K562 (cell line): ENCODE data around the gene AGK. TPM values are rescaled to one million over a fixed set of nuclear protein-coding genes. Genes with fewer than 3 reads are reported as not detected.
A peak's percentile ranks its signal among the peaks of the same experiment; 100 is the strongest.

Experiments
- ARNT ChIP-seq, 2 experiments: fragments of 450-650 bp; IDR thresholded peaks; 2 replicates each; pipeline ENCODE4 v1.6.1; 2016; ENCODE audit warnings: mild to moderate bottlenecking in 1 of 2
- ATF1 ChIP-seq, 2 experiments: fragments of 450-650 bp in 1 of 2; IDR thresholded peaks; 2 replicates each; pipeline ENCODE4 v1.6.1; 2016; ENCODE audit warnings: missing compliant biosample characterization in 1 of 2, missing genetic modification characterization in 1 of 2
- ATF6 ChIP-seq: sonication (generic); formaldehyde crosslinking; IDR thresholded peaks from 2 replicates; pipeline ENCODE4 v1.4.0; 2020; ENCODE audit warnings: mild to moderate bottlenecking, missing genetic modification reagents
- CBFA2T3 ChIP-seq: fragments of 450-650 bp; IDR thresholded peaks from 2 replicates; pipeline ENCODE4 v1.6.1; 2017
- CTCF ChIP-seq, 3 experiments: IDR thresholded peaks in 2 of 3; conservative IDR thresholded peaks in 1 of 3; 2 replicates each; pipeline ENCODE4 v1.5.1; 2011 to 2012; ENCODE audit warnings: low read length in 3 of 3, mild to moderate bottlenecking in 3 of 3, control low read depth in 2 of 3, improper control_type of control experiment in 1 of 3, inconsistent platforms in 1 of 3, low read depth in 1 of 3, mixed read lengths in 1 of 3, moderate library complexity in 1 of 3; ENCODE audit not compliant: insufficient read depth in 2 of 3
- E2F8 ChIP-seq: fragments of 450-650 bp; IDR thresholded peaks from 2 replicates; pipeline ENCODE4 v1.7.1; 2018; ENCODE audit warnings: mild to moderate bottlenecking, low read depth; ENCODE audit not compliant: partially characterized antibody
- KLF13 ChIP-seq: fragments of 450-650 bp; IDR thresholded peaks from 2 replicates; pipeline ENCODE4 v1.6.1; 2016; ENCODE audit warnings: missing genetic modification characterization, low read depth, mild to moderate bottlenecking, missing compliant biosample characterization, moderate library complexity, borderline replicate concordance
- LARP7 ChIP-seq: fragments of 450-650 bp; IDR thresholded peaks from 2 replicates; pipeline ENCODE4 v1.6.1; 2016
- MTA2 ChIP-seq: fragments of 450-650 bp; IDR thresholded peaks from 2 replicates; pipeline ENCODE4 v1.6.1; 2016; ENCODE audit warnings: low read depth
- PML ChIP-seq: IDR thresholded peaks from 2 replicates; pipeline ENCODE4 v1.6.1; 2012; ENCODE audit warnings: low read length, inconsistent platforms
- POLR3G ChIP-seq: IDR thresholded peaks from 2 replicates; pipeline ENCODE4 v1.6.1; 2011; ENCODE audit not compliant: insufficient read length, insufficient replicate concordance; ENCODE audit errors: extremely low read depth
- RCOR1 ChIP-seq, 2 experiments: IDR thresholded peaks; 2 replicates each; pipeline ENCODE4 v1.6.1; 2012; ENCODE audit warnings: low read depth in 2 of 2, low read length in 2 of 2, borderline replicate concordance in 1 of 2, improper control_type of control experiment in 1 of 2
- THAP12 ChIP-seq: fragments of 250-450 bp; sonication (Bioruptor Pico); IDR thresholded peaks from 2 replicates; pipeline ENCODE4 v1.9.0; 2021; ENCODE audit warnings: mild to moderate bottlenecking, inconsistent platforms
- ZBED1 ChIP-seq: IDR thresholded peaks from 2 replicates; pipeline ENCODE4 v1.6.1; 2014
- ZNF551 ChIP-seq: fragments of 250-450 bp; sonication (Bioruptor Pico); IDR thresholded peaks from 2 replicates; pipeline ENCODE4 v1.5.0; 2021; ENCODE audit warnings: mild to moderate bottlenecking, moderate library complexity
- polyA plus RNA-seq, 8 experiments: library from polyadenylated mRNA; depleted of rRNA in 4 of 8; stranded (reverse) in 5 of 8; unstranded in 3 of 8; fragments of >200 nt; fragmentation: Nextera tagmentation in 2 of 8; fragmentation: Illumina TruSeq in 1 of 8; extraction: Ambion mirVana in 2 of 8; extraction: Trizol in 1 of 8; gene quantifications; 2 replicates each; pipeline versions ENCODE4 v1.2.1 to v1.2.3, GENCODE V29; 2011 to 2014; ENCODE audit warnings: inconsistent platforms in 1 of 8, missing spikeins in 1 of 8
- total RNA-seq, 7 experiments: library from RNA; depleted of rRNA in 6 of 7; stranded (reverse); fragments of >200 nt in 6 of 7; fragmentation: Illumina TruSeq in 2 of 7; extraction: Trizol in 2 of 7; gene quantifications; 2 replicates each; pipeline versions ENCODE4 v1.2.1 to v1.2.3, GENCODE V29; 2011 to 2021; ENCODE audit warnings: low replicate concordance in 1 of 7

AGK gene
- total and polyA plus RNA-seq, 9 of the 15 experiments (the other 6 are each of a cell fraction or from before 2014, with no cell fraction given), result 50.7 to 128 (median 71.8) TPM

- TF ChIP-seq E2F8, result no peak
- TF ChIP-seq CBFA2T3, result peak; percentile 89
- TF ChIP-seq ARNT (IDR thresholded peaks at IDR 0.05), result no peak
- no peak for TF ChIP-seq ATF1 (CRISPR knock-in tag; IDR thresholded peaks at IDR 0.05)
- no peak for TF ChIP-seq ATF1 (tag; IDR thresholded peaks at IDR 0.05)
- TF ChIP-seq MTA2, result peak; percentile 43; the same call in 1 of the 2 replicates
- TF ChIP-seq THAP12 (CRISPR knock-in tag), result no peak
- TF ChIP-seq RCOR1 (IDR thresholded peaks at IDR 0.05; ENCODE audit: borderline replicate concordance in 1 of 2, low read depth in 2 of 2, low read length in 2 of 2), result peak in 1 of 2 experiments; percentile 53; a peak in 1 of 4 replicates
- TF ChIP-seq POLR3G, result no peak
- TF ChIP-seq KLF13 (tag), result no peak
- no peak for TF ChIP-seq LARP7
- TF ChIP-seq CTCF (IDR thresholded peaks at IDR 0.05 in 2 of 3, conservative IDR thresholded peaks at IDR 0.05 in 1 of 3; ENCODE audit: insufficient read depth in 2 of 3, low read depth in 1 of 3, low read length in 3 of 3), result no peak
- no peak for TF ChIP-seq ZNF551 (CRISPR knock-in tag)
- no peak for TF ChIP-seq ZBED1
- peak; percentile 50; the same call in 1 of the 2 replicates for TF ChIP-seq PML
- no peak for TF ChIP-seq ATF6 (CRISPR knock-in tag)
These were observed 80.3 kb downstream of the AGK start (continued) for GRCh38 chr7:141631525-141631924.
